Lower leg skin (tissue), 3 donors: ENCODE data around the gene MGRN1.

Experiments used
- CTCF ChIP-seq, 3 donors: fragments of 450-650 bp; IDR thresholded peaks; one replicate each; pipeline ENCODE4 v1.5.1; 2016; ENCODE audit warnings: antibody characterized with exemption in 3 of 3, mild to moderate bottlenecking in 3 of 3, moderate library complexity in 2 of 3
- POLR2A ChIP-seq, 2 donors: fragments of 450-650 bp; IDR thresholded peaks; one replicate each; pipeline ENCODE4 v1.6.1; 2016 to 2017; ENCODE audit warnings: antibody characterized with exemption in 2 of 2, mild to moderate bottlenecking in 1 of 2, moderate library complexity in 1 of 2

GRCh38 chr16:4649744-4650442, 25.3 kb downstream of the MGRN1 start:
- no peak for TF ChIP-seq POLR2A (IDR thresholded peaks at IDR 0.05)
- TF ChIP-seq CTCF (IDR thresholded peaks at IDR 0.05): no peak
